D341Med (cell line): Measurements from ENCODE around the gene CEACAM16.
A peak's percentile ranks its signal among the peaks of the same experiment; 100 is the strongest.

Source experiments
- DNase-seq: peaks from one replicate; pipeline ENCODE4 v3.0.0; 2012; ENCODE audit warnings: low spot score

CEACAM16 gene

DNA sequence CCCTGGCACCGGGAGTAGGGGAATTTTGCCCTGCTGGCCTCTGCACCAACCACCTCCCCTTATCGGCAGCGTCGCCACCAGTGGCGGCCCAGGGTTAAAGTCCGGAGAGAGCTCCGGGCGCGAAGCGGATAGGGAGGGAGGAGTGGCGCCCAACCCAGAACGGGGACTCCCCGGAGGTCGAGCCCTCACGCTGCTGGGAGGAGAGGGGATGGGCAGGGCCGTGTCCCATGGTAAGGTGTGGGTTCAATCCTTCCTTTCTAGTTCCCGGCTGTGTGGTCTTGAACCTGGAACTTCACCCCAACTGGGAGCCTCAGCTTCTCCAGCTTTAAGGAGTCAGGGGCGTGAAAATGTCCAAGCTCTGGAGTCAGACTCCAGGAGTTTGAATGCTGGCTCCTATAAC, 26.3 kb downstream of the CEACAM16 start:
- DNase-seq: peak; percentile 30

DNA sequence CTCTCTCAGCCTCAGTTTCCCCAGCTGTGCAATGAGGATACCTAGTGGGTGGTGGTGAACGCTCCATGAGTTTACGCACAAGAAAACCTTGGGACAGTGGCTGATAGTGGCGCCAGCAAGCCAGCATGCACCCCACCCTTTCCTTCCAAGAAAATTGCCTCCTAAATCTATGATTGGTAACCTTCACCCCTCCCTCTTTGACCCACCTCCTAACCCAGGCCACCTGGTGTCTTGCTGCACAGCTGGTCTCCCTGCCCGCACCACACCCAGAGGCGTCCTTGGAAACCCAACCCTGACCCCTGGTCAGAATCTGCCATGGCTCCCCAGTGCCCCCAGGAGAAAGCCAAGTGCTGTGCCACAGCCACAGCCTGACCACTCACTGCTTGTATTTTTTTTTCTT, 26.7 kb downstream of the CEACAM16 start:
- DNase-seq: no peak

DNA sequence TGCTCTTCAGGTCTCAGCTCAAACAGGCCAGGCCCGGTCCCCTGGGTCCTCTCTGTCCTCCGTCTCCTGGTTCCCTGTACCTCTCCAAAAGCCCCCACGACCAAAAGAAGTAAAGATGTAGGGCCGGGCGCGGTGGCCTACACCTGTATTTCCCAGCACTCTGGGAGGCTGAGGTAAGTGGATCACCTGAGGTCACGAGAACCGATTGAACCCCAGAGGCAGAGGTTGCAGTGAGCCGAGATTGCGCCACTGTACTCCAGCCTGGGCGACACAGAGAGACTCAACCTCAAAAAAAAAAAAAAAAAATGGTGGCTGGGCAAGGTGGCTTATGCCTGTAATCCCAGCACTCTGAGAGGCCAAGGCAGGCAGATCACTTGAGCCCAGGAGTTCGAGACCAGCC, 27.5 kb downstream of the CEACAM16 start:
- DNase-seq: no peak

DNA sequence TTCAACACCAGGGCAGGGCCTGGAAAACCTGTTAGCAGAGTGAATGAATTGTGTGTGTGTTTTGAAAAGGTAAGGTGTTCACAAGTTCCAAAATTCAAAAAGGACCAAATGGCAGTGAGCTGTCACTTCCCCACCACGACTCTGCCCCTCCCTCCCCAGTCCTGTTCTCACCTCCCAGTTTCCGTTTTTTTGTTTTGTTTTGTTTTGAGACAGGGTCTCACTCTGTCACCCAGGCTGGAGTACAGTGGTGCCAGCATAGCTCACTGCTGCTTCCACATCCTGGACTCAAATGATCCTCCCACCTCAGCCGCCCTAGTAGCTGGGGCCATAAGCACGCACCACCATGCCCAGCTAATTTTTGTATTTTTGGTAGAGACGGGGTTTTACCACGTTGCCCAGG, 29.2 kb downstream of the CEACAM16 start:
- DNase-seq: no peak

DNA sequence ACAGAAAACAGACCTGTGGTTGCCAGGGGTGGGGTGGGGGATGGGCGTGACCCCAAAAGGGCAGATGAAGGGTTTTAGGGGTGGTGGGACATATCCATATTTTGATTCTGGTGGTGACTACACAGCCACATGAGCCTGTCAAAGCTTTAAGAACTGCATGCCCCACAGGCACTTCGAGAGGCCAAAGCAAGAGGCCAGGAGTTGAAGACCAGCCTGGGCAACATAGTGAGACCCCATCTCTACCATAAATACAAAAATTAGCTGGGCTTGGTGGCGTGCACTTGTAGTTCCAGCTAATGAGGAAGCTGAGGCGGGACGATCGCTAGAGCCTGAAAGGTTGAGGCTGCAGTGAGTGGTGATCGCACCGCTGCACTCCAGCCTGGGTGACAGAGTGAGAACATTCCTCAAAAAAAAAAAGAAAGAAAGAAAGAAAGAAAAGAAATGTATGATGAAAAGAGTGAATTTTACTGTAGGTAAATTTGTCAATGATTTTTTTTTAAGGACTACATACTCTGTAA, 30.6 kb downstream of the CEACAM16 start:
- DNase-seq: no peak

DNA sequence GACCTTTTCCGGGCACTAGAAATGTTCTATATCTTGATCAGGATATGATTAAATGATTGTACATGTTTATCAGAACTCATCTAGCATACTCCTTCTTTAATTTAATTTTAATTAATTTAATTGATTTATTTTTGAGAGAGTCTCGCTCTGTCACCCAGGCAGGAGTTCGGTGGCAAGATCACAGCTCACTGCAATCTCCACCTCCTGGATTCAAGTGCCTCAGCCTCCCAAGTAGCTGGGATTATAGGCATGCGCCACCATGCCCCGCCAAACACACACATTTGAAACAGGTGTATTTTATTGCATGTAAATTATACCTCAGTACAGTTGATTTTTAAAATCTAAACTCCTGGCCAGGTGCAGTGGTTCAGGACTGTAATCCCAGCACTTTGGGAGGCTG, 32.1 kb downstream of the CEACAM16 start:
- DNase-seq: no peak

DNA sequence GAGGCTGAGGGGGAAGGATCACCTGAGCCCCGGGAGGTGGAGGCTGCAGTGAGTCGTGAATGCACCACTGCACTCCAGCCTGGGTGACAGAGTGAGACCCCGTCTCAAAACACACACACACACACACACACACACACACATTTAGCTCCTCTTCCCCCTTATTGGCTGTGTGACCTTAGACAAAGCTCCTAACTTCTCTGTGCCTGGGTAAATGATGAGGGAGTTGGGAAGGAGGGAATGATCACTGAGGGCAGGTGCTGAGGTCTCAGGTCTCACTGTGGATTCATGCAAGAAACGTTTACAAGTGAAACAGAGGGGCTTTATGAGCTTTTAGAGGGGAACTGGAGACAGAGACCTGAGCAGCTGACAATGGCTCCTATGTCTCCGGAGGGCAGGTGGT, 32.7 kb downstream of the CEACAM16 start:
- no peak for DNase-seq

DNA sequence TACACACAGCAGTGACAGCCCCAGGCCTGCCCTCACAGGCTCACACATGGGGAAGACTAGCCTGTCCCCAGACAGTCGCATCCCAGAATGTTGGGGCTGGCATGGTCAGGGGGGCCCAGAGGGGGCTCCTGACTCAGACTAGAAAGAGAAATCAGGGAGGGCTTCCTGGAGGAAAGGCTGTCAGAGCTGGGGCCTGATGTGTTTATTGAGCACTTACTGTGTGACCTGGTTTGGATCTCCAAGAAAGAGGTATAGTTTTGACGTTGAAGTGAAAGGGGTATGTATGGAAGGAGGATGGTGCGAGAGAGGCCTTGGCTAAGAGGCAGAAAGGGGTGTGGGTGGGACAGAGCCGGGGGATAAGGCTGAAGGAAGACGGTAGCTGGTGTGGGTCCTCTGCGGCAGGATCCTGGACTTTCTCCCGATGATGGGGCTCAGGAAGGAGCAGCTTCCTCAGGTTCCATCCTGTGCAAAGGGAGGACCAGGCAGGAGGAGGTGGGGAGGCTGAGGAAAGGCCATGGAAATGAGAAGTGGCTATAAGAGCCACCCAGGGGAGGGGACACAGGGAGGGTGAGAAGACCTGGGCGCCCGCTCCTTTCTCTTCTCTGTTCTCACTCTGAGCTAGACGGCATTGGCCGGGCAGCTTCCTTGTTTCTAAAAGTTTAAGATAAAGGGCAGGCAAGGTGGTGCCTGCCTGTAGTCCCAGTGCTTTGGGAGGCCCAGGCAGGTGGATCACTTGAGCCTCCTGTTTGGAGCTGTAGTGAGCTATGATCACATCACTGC, 33.5 kb downstream of the CEACAM16 start:
- DNase-seq: peak; percentile 17

DNA sequence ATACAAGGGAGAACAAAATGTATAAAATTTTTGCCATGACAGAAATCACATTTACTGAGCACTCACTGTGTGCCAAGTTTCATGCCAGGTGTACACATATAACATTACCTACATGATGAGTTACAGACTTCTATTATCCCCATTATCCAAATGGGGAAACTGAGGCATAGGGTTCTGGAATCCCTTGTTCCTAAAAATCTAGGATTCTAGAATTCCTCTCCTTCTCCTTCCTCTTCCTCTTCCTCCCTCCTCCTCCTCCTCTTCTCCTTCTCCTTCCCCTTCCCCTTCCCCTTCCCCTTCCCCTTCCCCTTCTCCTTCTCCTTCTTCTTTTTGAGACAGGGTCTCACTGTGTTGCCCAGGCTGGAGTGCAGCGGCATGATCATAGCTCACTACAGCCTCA, 35.4 kb downstream of the CEACAM16 start:
- DNase-seq: no peak

DNA sequence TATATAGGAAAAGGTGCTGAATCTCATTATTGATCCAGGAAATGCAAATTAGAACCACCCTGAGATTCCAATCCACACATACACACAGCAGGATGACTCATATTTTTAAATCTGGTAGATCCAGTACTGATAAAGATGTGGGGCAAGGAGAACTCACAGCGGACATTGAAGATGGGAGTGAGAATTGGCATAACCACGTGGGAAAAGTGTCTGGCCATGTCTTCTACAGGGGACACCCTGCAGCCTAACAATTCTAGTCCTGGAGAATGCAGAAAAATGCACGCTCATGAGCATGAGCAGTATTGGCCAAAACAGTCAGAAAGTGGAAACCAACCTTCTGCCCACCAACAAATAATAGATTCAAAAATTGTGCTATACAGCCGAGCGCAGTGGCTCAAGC, 36.1 kb downstream of the CEACAM16 start:
- no peak for DNase-seq

DNA sequence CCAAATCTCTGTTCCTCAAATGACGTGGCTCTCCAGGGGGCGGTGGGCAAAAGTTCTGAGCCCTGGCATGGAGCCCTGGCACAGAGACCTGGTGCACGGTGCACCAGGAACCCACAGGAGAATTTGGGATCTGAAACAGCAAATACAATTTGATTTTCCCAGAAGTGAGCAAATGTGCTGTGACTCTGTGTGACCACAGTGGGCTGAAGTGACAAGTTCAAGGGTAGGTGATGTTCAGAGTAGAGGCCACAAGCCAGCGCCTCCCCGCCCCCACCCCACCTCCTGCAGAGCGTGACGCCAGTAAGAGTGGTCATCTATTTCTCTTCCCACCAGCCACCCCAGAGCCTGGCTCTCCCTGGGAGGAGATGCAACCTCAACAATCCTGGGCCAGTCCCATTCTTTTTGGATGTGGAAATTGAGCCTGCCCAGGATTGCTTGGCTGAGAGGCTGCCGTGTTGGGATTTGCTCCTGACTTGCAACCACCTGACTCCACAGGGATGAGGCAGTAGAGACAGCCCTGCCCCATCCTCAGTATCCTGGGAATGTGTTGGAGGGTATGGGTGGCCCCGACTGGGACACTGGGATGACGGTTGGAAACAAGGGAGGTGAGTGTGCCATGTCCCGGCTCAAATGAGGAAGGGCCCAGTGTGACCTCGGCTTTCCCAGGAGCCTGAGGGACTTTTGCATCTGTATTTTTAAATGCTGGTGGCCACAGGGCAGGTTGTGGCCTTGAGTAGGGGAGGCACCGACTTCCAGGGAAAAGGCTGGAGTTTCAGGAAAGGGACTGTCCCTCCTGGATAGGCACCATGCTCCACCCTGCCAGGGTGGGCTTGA, 38.5 kb downstream of the CEACAM16 start:
- peak; percentile 9 for DNase-seq

DNA sequence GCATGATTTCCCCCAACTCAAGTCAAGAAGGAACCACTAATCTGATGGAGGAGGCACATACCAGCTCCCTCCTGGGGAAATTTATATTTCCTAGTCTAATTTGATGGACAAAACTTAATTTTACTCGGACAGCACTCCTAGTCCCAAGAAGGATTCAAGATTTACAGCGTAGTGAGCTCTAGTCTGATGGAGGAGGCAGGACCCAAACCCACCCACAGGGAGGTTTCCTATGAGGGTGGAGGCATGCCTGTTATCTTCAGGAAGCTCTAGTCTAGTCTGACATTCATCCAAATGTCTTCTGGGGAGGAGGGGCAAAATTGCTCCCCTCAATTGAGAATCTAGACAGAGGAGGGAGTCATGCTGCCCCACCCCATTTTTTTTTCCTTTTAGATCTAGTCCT, 39.2 kb downstream of the CEACAM16 start:
- DNase-seq: no peak

DNA sequence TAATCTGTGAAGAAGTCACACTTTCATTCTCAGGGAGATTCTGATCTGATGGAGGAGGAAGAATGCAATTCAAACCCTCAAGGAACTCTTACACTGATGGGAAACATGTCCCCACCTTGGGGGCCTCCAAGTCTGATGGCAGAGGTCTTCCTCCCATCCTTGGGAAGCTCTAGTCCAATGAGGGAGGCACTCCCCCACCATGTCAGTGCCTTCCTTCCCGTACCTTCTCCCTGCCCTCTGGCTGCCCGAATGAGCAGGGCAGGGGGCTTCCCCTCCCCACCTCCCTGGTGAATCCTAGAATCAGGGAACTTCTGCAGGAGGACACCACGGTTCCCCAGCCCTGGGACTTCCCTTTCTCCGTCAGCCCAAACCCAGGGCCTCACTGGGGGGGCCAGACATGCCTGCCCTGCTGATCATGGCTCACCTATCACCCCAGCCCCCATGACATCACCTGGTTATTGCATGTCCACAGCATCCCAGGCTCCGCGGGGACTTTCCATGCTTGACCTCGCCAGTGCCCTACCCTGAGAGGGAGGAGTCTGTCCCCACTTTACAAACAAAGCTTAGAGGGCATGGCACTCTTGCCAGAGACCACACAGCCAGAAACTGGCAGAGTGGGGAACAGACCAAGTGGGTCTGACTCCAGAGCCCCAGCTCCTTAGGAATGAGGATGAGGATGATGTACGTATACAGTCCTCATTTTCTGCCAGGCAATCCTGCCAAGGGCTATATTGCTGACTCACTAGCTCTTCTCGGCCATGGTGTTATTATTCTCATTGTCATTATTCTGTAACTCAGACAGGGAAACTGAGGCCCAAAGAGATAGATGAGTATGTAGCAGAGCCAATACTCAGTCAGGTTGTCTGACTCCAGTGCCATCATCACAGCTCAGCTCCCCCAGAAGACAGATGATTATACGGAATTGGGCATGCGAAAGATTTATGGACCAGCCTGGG, 39.9 kb downstream of the CEACAM16 start:
- no peak for DNase-seq

DNA sequence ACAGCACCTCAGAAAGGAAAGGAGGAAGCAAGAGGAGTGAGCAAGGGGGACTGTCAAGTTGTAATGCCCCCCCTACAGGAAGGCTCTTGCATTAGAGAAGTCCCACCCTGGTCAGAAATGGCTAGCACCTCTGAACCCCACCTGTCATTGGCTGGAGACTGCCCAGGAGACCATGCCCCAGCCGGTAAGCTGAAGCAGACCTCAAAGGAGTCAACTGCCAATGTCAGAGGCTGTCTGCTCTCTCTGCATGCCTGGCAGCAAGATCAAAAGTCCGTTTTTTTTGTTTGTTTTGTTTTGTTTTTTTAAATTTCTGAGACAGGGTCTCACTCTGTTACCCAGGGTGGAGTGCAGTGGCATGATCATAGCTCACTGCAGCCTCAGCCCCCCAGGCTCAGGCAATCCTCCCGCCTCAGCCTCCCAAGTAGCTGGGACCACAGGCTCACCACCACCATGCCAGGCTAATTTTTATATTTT, 41.4 kb downstream of the CEACAM16 start:
- DNase-seq: peak; percentile 8

DNA sequence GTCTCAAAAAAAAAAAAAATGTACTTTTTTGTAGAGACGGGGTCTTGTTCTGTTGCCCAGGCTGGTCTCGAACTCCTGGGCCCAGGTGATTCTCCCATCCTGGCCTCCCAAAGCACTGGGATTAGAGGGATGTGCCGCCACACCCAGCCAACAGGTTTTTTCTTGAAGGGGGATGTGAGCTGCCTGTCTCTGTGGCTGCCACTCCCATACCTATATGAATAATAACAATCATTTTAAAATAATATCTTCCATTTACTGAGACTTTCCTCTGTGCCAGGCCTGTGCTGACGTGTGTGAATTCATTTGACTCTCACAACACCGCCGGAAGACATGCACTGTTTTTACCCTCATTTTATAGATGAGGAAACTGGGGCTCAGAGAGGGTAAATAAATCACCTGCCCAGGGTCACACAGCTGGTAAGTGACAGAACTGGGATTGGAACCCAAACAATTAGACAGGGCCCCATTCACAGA, 42.3 kb downstream of the CEACAM16 start:
- DNase-seq: peak; percentile 18

DNA sequence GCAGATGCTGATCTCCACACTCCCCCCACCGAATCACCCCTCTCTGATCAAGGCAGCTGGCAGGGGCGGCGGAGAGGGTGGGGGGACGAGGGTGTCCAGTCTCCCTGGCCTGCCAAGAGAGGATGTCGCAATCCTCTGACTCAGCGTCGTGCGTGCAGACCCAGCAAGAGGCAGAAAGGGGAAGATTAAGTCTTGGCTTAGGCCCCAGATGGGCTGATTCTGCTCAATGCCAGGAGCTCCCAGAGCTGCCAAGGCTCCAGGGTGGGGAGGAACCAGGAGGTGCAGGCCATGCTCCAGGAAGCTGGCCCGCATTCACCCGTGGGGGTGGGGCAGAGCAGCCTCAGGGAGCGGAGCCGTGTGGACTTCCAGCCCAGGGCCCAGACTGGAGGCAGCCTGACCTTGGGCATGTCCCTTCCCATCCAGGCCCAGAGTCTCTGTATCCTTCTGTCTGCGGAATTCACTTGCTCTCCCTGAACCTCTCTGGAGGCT, 42.9 kb downstream of the CEACAM16 start:
- DNase-seq: peak; percentile 90

DNA sequence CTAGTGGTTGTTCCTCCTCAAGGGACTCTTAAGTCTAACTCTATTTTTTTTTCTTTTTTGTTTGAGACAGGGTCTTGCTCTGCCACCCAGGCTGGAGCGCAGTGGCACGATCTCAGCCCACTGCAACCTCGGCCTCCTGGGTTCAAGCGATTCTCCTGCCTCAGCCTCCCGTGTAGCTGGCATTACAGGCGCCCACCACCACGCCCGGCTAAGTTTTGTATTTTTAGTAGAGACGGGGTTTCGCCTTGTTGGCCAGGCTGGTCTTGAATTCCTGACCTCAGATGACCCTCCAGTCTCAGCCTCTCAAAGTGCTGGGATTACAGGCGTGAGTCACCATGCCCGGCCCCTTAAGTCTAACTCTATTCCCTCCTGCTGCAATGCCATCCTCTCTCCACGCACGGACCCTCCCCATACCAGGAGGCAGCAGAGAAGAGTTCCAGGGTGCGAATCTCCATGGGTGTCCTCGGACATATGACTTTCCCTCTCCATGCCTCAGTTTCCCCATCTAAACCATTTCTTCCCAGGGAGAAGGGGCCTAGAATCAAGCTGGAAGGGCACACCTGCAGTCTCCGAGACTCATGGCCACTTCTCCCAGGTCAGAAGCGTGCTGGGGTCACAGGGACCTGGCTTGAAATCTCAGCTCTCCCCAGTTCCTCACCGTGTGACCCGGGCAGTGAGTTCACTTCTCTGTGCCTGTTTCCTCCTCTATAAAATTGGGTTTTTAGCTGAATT, 43.5 kb downstream of the CEACAM16 start:
- DNase-seq: peak; percentile 12

DNA sequence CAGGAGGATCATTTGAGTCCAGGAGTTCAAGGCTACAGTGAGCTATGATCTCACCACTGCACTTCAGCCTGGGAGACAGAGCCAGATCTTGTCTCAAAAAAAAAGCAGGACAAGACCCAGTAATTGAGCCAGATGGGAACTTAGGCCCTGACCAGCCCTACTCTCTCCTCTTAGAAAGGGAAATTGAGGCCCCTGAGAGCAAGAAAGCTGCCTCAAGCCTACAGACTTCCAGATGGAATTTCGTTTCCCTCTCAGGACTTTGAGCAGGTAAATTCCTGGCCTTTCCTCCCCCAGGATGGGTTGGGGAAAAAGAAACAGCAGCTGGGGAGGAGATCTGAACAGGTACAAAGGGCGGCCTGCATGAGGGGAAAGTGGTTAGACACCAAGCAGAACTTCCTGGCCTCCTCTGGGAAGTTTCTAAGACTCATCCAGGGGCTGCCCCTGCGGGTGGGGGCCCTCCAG, 46.0 kb downstream of the CEACAM16 start:
- no peak for DNase-seq

DNA sequence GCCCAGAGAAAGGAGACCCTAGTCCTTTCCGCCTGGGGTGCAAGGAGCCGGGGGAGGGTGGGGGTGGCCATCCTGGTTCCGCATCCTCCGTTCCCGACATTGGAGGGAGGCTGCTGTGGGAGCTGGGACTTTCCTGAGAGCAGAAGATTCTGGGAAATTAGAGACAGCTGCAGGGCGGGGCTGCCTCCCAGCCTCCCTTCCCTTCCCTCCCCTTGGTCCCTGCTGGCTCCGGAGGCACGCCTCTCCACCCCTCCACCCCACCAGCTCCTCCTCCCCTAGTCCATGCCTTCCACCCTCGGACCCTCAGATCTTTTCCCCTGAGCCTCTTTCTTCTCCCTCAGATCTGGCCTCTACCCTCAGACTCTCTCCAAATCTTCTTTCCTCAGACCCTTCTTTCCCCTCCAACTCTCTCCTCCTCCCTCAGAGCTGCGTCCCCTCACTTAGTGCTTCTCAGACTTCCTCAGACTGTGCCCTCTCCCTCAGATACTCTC, 46.4 kb downstream of the CEACAM16 start:
- DNase-seq: peak; percentile 48

DNA sequence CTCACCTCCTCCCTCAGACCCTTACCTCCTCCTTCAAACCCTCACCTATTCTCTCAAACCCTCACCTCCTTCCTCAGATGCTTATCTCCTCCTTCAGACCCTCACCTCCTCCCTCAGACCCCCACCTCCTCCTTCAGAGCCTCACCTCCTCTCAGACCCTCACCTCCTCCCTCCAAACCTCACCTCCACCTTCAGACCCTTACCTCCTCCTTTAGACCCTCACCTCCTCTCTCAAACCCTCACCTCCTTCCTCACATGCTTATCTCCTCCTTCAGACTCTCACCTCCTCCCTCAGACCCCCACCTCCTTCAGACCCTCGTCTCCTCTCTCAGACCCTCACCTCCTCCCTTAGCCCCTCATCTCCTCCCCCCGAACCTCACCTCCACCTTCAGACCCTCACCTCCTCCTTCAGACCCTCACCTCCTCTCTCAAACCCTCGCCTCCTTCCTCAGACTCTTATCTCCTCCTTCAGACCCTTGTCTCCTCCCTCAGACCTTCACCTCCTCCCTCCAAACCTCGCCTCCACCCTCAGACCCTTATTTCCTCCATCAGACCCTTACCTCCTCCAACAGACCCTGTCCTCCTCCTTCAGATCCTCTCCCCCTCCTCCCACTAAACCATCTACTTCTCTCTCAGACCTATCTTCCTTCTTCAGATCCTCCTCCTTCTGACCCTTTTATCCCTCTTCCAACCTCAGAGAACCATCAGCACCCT, 47.1 kb downstream of the CEACAM16 start:
- no peak for DNase-seq
